Epidermal melanocyte (primary cell): ENCODE measurements around the gene KNSTRN.
A peak's percentile ranks its signal among the peaks of the same experiment; 100 is the strongest.

ENCODE experiments used
- DNase-seq: peaks from one replicate; pipeline ENCODE4 v3.0.0; 2011; ENCODE audit warnings: low spot score; ENCODE audit not compliant: insufficient read length

Gene KNSTRN

GRCh38 chr15:40365624-40366456, 16.7 kb upstream of the KNSTRN start:
- DNase-seq, result no peak

GRCh38 chr15:40366457-40367370, 15.8 kb upstream of the KNSTRN start:
- DNase-seq, result no peak

DNA sequence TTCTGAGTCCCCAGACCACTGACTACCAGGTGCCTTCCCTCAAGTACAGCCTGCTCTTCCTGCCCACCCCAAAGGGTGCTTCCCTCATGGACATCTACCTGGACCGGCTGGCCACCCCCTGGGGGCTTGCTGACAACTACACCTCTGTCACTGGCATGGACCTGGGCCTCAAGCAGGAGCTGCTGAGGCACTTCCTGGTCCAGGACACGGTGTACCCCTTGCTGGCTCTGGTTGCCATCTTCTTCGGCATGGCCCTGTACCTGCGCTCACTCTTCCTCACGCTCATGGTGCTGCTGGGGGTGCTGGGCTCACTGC, 15.2 kb upstream of the KNSTRN start:
- DNase-seq, result no peak

DNA sequence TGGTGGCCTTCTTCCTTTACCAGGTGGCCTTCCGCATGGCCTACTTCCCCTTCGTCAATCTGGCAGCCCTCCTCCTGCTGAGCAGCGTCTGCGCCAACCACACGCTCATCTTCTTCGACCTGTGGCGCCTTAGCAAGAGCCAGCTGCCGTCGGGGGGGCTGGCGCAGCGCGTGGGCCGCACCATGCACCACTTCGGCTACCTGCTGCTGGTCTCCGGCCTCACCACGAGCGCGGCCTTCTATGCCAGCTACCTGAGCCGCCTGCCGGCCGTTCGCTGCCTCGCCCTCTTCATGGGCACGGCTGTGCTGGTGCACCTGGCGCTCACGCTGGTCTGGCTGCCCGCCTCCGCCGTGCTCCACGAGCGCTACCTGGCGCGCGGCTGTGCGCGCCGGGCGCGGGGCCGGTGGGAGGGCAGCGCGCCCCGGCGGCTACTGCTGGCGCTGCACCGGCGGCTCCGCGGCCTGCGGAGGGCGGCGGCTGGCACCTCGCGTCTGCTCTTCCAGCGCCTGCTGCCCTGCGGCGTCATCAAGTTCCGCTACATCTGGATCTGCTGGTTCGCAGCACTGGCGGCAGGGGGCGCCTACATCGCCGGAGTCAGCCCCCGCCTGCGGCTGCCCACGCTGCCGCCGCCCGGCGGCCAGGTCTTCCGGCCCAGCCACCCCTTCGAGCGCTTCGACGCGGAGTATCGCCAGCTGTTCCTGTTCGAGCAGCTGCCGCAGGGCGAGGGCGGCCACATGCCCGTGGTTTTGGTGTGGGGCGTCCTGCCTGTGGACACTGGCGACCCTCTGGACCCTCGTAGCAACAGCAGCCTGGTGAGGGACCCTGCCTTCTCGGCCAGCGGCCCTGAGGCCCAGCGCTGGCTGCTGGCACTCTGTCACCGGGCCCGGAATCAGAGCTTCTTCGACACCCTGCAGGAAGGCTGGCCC, 14.6 kb upstream of the KNSTRN start:
- peak; percentile 87 for DNase-seq

DNA sequence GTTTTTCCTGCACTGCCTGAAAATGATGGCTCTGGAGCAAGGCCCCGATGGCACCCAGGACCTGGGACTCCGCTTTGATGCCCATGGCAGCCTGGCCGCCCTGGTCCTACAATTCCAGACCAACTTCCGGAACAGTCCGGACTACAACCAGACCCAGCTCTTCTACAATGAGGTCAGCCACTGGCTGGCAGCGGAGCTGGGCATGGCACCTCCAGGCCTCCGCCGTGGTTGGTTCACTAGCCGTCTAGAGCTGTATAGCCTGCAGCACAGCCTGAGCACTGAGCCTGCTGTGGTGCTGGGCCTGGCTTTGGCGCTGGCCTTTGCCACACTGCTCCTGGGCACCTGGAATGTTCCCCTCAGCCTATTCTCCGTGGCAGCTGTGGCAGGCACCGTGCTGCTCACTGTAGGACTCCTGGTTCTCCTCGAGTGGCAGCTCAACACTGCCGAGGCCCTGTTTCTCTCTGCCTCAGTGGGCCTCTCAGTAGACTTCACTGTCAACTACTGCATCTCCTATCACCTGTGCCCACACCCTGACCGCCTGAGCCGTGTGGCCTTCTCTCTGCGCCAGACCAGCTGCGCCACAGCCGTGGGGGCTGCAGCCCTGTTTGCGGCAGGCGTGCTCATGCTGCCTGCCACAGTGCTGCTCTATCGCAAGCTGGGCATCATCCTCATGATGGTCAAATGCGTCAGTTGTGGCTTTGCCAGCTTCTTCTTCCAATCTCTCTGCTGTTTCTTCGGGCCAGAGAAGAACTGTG, 13.6 kb upstream of the KNSTRN start:
- DNase-seq, result no peak

DNA sequence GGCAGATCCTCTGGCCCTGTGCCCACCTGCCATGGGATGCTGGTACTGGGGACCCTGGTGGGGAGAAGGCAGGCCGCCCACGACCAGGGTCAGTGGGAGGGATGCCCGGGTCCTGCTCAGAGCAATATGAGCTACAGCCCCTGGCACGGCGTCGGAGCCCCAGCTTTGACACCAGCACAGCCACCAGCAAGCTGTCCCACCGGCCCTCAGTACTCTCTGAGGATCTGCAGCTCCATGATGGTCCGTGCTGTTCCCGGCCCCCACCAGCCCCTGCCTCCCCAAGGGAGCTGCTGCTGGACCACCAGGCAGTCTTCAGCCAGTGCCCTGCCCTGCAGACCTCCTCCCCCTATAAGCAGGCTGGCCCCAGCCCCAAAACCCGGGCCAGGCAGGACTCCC, 13.0 kb upstream of the KNSTRN start:
- no peak for DNase-seq

DNA sequence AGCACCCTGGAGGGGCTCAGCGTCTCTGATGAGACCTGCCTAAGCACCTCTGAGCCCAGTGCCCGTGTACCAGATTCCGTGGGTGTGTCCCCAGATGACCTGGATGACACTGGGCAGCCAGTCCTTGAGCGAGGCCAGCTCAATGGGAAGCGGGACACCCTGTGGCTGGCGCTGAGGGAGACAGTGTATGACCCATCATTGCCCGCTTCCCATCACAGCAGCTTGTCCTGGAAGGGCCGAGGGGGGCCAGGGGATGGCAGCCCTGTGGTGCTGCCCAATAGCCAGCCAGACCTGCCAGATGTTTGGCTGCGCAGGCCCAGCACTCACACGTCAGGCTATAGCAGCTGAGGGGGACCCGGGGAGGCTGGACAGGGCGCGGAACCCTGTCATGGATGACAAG, 12.6 kb upstream of the KNSTRN start:
- no peak for DNase-seq

DNA sequence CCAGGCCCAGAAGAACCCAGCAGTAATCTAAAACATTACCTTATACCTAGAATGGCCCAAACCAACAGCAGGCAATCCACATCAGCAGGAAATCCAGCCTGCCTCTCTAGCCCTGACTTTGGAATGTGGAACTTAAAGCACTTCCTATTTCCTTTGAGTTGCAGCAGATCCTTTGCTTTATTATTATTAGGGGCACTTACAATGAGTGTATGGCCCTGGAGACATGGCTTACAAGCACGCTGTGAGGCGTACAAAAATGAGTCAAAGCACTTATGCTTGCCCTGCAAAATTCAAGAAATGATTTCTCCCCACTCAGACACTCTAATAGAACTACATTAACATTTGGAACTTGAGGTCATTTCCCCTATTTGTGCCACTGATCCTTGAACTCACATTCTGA, 9.5 kb upstream of the KNSTRN start:
- DNase-seq, result no peak

DNA sequence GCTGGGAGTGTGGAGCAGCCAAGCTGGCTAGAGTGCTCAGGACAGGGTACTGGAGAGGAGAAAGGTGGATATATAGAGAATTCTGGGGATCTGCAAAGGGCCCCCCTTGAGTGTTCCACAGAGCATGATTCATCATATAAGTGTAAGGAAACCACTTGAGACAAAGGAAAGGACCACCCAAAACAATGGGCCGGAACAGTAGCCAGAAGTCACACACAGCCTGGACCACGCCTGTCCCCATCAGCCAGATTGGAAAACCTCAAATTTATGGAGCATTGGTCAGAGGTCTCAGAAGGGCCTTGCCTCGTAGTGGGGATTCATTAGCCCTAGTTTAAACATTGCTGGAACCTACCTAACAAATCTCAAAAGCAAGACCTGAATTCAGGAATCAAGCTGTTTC, 4.9 kb upstream of the KNSTRN start:
- DNase-seq, result no peak

GRCh38 chr15:40379374-40379773, 3.1 kb upstream of the KNSTRN start:
- DNase-seq, result no peak

- peak; percentile 74 for DNase-seq
Observed at GRCh38 chr15:40379853-40380252, 2.7 kb upstream of the KNSTRN start.

DNA sequence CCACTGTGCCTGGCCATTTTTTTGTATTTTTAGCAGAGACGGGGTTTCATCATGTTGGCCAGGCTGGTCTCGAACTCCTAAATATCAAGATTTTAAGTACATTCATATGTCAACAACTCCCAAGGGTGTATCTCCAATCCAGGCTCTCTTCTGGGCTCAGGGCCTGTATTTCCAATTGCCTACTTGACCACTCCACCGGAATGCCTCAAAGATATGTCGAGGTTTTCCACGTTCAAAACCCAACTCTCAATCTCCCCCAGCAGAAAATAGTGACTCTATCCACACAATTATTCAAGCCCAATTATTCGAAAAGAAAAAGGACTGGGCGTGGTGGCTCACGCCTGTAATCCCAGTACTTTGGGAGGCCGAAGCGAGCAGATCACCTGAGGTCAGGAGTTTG, 1.9 kb upstream of the KNSTRN start:
- DNase-seq, result no peak

- no peak for DNase-seq
Observed at GRCh38 chr15:40381818-40382529, 547 bp upstream of the KNSTRN start.

DNA sequence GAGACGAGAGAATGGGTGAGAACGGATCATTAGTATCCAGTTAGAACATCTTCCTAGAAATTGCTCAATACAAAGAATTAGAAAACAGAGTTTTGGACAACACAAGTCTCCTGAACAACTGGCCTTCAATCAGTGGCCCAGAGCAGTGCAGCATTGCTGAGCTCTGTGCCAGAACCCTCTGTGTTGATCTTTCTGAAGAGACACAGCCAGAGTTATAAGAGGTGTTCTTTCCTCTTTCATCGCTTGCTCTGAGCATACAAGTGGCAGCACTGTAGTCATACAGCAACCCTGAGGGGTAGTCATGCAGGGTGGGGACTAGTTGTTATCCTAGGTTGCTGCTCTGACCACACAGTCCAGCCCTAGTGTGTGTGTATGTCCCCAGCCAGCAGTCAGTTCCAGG, 4.0 kb downstream of the KNSTRN start:
- DNase-seq, result no peak

DNA sequence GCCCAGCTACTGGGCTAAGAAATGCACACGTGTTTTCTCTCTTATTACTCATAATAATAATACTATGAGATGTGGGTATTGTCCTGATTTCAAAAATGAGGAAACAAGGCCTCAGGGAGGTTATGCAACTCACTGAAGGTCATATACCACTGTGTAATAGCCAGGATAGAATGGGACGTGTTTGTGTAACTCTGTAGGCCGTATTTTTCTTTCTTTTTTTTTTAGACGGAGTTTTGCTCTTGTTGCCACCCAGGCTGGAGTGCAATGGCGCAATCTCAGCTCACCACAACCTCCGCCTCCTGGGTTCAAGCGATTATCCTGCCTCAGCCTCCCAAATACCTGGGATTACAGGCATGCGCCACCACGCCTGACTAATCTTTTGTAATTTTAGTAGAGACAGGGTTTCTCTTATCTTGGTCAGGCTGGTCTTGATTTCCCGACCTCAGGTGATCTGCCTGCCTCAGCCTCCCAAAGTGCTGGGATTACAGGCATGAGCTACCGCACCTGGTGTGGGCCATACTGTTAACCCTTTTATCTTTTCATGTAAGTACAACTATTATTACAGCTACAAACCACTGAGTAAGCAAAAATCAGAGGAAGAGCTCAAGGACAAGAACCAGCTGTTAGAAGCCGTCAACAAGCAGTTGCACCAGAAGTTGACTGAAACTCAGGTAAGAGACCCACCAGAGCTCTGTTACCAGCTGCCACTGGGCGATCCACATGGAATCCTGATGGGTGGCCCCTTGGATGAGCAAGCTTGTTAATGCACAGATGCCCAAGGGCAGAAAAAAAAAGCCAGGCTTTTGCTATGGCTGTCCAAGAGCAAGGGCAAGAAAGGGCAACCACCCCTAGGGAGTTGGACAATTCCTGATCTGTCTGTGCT, 6.7 kb downstream of the KNSTRN start:
- DNase-seq, result no peak

DNA sequence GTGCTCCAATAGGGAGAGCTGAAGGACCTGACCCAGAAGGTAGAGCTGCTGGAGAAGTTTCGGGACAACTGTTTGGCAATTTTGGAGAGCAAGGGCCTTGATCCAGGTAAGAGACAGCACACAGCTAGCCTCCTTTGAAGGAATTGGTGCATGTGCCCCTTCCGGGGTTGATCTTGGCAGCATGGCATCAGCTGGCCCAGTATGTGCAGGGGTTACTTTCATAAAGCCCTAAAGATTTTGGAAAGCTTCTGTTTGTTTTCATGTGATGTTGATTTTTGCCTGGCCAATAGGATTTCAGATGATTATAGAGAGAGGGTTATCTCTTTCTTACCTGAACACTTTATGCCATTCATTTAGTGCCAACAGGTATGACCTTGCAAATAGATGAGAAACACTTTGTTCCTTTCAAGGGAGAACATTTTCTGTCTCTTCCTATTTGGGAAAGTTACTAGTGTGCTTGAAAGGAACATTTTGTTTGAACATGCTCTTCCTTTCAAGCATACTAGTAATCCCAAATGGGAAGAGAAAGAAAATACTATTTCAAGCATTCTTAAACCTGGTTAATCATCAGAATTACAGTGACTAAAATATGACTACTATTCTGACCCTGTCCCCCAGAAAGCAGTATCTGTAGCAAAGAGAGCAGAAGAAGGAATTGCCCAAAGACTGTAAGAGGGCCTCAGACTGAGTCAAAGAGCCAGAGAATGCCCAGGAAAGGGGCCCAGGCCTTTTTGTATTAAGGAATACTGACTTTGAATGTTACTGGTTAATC, 7.5 kb downstream of the KNSTRN start:
- no peak for DNase-seq

GRCh38 chr15:40392986-40393948, 10.7 kb downstream of the KNSTRN start:
- no peak for DNase-seq
